ENCODE measurements around the gene OR5AL1.
"Not testable (repeated sequence)": the region's sequence is repeated elsewhere in the genome, so short reads cannot be mapped to it uniquely, and the experiment has no call there.

OR5AL1 gene
- total RNA-seq = 0 reads per million in 3 experiments

- DNase-seq = no peak
These were observed at the start of gene OR5AL1 for GRCh38 chr11:56412396-56412795. Gene OR5AL1, plus strand, starts transcription at chr11:56412696.

GRCh38 chr11:56375324-56375723 lies 37.2 kb upstream of the OR5AL1 start, which contains the start of gene OR8U1:
Gene OR8U1, plus strand, starts transcription at chr11:56375624. Its CDS starts 0 bp downstream, at chr11:56375624.
- no peak for DNase-seq

GRCh38 chr11:56380120-56380519 lies 32.4 kb upstream of the OR5AL1 start:
- DNase-seq = no peak

DNA sequence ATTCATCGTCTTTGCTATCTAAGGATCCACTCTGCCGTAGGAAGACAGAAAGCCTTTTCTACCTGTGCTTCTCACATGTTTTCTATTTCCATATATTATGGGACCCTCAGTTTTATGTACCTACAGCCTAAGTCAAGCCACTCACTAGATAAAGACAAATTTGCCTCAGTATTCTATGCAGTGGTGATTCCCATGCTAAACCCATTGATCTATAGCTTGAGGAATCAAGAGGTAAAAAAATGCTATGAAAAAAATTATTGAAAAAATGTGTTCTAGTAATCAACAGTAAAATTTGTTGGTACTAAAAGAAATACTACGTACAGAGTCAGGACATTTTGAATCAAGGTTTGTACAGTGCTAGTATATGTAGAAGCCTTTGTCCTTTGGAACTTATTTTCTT lies 18.1 kb upstream of the OR5AL1 start:
- DNase-seq = no peak

DNA sequence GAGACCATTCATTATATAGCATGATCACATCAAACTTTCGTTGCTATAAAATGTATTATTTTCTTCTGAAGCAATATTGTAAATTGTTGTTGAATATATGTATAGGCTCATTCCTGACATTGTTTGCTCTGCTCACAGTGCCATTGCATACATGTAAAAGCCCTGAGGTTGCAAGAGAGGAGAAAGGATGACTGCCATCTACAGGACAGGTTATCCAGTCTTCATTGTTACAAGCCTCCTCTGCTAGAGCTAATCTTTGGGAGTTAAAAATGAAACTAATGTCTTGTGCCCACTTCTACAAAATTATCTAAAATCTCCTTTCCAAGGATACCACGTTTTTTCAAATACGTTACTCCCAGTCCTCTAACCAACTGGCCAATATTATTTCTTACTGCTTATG lies 16.4 kb upstream of the OR5AL1 start:
- DNase-seq = no peak

GRCh38 chr11:56401858-56402461 lies 10.5 kb upstream of the OR5AL1 start:
- not testable (repeated sequence) for DNase-seq

- DNase-seq = no peak
These were observed 8.1 kb upstream of the OR5AL1 start for GRCh38 chr11:56404393-56404792.

- DNase-seq = no peak
These were observed 1.7 kb upstream of the OR5AL1 start for GRCh38 chr11:56410801-56411200.

GRCh38 chr11:56453521-56453920 lies 41.0 kb downstream of the OR5AL1 start:
- no peak for DNase-seq

DNA sequence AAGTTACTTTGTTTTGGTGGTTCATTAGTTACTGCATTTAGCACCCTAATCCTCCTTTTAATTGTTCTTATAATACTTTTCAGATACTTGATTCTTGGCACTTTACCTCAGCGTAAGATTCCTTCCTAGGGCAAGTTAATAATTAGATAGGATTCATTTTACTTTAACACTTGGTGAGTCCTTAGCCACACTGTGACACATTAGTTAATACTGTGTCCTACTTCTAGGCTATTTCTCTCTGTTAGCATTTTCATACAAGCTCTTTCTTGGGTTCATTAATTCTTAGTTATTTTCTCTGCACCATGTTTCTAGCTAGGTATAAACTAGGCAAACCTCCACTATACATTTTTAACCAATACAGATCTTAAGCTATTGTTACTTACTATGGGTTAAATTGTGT lies 44.6 kb downstream of the OR5AL1 start:
- no peak for DNase-seq

Data from central memory CD4-positive, alpha-beta T cell (primary cell).